AG08396 (cell line): ENCODE measurements around the gene NIN.

Experiments used
- DNase-seq: peaks from one replicate; pipeline ENCODE4 v3.0.0; 2012; ENCODE audit warnings: low spot score, mixed read lengths

Gene NIN

DNA sequence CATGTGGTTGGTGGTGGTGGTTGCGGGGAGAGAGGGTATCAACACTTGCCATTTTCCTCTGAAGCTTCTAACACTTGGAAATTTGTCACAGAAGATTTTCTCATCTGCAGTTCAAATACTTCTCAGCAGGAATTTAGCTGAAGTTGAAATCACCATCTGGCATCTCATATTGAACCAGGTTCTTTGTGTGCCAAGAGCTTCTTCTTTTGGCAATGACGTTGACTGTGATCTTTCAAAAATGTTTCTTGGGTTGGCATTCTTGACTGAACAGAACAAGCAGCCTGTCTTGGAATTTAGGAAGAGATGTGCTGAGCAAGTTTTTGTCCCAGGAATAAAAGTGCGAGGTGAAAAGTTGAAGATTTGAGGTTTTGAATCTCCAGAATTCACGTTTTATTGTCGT, 8.7 kb upstream of the NIN start:
- no peak for DNase-seq

GRCh38 chr14:50839048-50839447, 8.1 kb upstream of the NIN start:
- no peak for DNase-seq

GRCh38 chr14:50837850-50838470, 7.0 kb upstream of the NIN start:
- no peak for DNase-seq

- no peak for DNase-seq
Observed at GRCh38 chr14:50837271-50837670, 6.3 kb upstream of the NIN start.

DNA sequence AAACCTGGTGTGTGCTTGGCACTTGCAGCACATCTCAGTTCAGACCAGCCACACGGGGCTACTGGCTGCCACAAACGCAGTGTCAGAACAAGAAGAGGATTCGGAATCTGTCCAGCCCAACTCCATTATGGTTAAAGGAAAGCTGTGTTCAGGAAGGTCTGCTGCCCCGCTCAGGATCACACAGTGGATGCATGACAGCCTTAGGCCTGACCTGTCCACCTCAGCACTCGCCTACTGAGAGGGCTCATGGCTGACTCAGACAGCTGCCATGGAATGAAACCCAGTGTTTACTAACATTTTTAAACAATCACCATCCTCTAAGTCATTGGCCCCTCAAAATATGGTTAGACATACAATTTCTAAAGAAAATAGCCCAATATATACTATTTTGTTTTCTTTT, 5.6 kb upstream of the NIN start:
- peak; percentile 56 for DNase-seq

DNA sequence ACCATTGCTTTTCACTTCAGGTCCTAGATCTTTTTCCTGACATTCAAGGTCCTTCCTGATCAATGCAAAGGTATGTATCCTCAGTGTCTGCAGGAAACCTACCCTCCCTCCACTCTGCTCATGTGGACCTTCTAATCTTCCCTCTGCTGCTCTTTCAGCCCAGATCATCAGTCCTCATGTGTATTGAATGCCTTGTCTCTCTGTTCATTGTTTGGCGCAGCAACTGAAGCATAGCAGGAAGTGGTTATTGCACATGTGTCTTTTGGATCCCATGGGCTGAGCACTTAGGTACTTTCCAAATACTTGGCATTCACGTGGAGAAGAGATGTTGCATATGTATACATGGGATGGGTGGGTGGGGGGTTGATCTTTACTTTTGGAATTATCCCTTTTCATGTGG, 4.3 kb upstream of the NIN start:
- DNase-seq, result no peak

- no peak for DNase-seq
Observed at GRCh38 chr14:50834802-50835276, 3.9 kb upstream of the NIN start.

GRCh38 chr14:50832935-50833630, 2.1 kb upstream of the NIN start:
- DNase-seq, result no peak

GRCh38 chr14:50831726-50832168, 785 bp upstream of the NIN start:
- DNase-seq, result no peak

DNA sequence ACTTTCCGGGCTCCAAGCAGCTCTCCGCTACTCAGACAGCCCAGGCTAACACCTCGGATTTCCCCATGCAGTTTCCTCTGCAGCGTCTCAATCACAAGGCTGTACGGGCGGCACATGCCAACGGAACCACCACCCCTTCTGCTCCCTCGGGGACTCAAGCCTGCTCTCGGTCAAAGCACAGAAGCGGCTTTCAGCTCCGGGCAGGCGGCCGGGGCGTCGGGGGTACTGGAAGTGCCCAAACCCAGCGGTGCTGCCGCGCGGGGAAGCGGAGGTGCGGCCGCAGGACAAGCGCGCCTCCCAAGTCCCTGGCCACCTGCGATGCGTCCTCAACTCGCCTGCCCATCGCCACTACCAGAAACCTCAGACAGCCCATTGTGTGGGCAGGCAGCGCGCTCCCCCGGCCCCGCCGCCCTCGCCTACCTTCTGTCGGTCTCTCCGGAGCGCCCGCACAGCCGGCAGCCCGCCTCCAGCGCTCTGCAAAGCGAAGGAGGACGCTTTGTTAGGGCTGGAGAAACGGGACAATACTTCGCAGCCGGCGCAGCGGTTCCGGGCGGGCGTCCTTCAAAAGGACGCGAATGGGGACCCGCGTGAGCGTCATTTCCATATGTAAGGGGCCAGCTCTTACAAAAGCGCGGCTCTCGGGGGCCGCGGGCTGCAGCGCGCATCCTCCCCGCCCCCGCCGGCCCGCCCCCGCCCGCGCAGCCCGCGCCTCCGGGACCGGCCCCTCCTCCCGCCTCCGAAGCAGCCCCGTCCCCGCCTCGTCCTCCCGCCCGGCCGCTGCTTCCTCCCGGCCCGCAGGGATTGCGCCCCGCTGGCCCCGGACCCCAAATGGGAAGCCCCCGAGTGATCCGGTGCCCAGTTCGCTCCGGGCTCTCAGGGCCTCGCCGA, 674 bp downstream of the NIN start:
- DNase-seq, result peak; percentile 44

- DNase-seq, result no peak
Observed at GRCh38 chr14:50829489-50830043, 1.4 kb downstream of the NIN start.

DNA sequence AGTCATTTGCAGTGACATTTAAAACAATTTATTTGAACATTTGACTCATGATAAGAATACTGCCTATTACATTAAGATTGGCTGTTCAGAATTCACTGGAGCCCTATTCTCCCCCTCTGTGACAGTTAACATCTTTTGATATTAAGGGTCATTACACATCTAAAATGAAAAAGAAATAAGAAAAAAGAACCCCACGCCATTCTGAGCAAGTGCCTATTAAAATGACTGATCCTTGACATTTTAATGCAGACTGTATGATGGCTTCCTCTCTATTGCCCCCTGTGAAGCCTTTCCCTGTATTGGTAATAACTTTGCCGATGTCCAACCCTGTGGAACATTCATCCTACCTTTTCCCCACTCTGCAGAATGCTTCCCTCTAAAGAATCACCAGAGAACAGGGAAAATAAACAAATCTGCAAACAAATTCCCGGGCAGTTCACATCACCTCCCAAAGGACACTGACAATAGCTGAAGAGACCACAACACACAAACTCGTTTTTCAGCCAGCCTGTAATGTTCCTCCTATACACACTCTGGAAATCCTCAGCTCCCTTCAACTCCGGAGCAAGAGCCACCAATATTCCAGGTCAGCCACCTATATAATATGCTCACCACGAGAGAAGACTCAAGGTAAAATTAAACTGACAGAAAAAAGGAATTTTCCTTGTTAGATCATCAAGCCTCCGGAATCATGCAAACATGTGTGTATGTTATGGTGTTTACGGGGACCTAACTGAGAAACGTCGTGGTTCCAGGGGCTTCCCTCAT, 2.1 kb downstream of the NIN start:
- no peak for DNase-seq

DNA sequence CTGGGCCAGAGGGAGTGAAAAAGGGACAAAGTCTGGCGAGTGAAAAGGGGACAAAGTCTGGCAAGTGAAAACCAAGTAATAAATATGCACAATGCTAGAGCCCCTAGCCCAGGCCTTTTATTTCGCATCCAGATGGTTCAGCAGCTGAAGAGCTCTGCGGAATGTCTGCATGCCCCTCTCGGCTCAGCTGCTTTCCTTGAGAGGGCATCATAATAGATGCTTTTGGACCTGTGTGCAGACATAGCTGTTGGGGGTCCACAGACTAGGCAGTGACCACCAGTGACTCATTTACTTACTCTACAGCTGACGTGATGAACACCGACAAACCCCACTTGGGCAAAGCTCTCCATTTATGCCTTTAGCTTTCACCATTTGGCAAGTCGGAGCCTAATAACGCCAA, 4.3 kb downstream of the NIN start:
- DNase-seq, result no peak

- no peak for DNase-seq
Observed at GRCh38 chr14:50825307-50825706, 5.7 kb downstream of the NIN start.

DNA sequence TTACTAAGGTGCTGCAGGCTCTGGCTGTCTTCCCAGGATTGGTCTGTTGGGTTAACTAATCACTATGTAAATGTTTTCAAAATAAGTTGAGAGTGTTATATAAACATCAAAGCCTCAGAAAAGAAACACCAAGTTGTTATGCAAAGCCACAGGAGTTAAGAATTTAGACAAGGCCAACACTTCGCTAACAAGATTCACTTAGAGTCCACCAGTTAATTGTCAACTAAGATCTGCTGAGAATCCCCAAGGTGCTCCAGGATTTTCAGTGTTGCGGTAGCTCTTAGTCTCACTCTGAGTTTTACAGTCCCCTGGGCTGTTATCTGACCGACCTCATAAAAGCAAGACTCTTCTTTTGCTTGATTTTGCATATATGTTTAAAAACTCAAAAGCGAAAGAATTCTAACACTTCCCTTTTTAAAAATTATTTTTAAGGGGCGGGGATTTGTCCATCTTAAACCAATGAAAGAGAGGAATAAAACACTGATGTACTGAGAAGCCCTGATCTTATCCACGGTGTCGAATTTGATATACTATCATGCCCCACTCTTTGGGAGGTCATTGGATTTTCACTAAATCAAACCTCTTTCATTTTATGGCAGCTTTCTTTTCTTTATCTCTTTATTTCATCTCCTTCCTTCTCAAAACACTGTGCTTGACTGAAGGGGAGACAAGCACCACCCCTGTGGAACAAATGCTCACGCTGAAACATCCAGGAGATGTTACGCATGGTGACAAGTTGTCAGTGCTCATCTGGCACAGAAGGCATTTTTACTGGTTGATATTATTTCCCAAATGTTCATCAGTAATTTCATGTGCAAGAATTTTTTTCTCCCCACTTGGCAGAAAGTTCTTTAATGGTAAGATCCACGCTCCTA, 7.0 kb downstream of the NIN start:
- DNase-seq, result no peak

DNA sequence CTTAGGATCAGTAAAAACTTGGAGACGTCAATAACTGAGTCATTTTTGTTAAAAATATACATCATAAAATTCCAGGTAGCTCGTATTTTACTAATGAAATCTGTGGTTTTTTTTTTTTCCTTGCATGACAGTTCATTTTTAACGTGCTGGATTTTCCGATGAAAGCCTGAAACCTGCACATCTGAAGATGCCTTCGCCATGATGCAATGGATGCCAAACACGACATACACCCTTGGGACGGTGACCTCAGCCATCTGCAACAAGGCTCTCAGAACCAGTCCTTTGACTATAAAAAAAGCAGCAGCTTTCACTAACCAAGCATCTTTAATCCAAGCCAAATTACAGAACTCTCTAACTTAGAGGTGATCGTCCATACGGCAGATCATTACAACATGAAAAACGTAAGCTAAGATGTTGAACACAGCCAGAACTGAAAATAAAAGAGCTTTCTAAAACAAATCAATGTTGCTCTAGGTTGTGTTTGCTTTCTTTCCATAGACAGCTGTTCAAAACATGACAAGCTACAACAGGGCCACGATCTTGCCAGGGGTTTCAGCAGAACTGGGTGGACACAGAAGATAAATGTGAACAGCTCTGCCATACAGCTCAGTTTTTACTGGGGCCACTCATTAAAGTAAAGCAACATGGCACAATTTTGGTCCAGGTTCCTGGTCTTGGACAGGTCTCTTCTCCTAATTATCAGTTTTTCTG, 7.8 kb downstream of the NIN start:
- DNase-seq, result no peak

DNA sequence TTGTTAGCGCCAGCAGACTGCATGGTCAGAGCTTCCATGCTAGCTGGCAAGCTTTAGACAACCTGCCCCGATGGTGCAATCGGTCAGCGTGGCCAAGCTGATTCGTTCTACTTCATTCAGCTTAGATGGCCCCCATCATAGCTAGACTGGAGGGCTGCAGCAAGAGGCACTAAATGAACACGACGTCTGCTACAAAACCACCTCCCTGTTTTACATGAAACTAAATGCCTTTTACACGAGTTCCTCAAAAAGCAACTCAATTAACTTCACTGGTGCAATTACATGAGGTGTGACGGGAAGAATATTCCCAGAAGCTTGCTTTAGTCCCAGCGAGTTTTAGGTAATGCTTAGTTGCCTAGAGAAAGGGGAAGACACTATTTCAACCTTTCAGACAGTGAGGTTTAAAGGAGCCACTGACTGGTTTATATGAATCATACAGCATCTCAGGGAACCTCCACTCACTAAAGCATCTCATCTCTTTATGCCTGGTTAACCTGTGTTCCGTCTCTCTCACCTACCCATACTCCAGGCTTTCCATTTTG, 8.4 kb downstream of the NIN start:
- DNase-seq, result no peak

- DNase-seq, result no peak
Observed at GRCh38 chr14:50821510-50822464, 9.2 kb downstream of the NIN start.
